Neuronal stem cell (in vitro differentiated cells): ENCODE data around the gene KRT38.

Source experiments
- DNase-seq: peaks from one replicate; pipeline ENCODE4 v3.0.0-alpha.2; 2013; ENCODE audit warnings: low spot score
- H2AFZ ChIP-seq: one replicate; pipeline ENCODE4 v1.6.1; 2013; ENCODE audit warnings: mild to moderate bottlenecking, low read length, inconsistent platforms
- H2AK5ac ChIP-seq: 2 replicates; pipeline ENCODE4 v1.6.1; 2013; ENCODE audit warnings: low read depth, mild to moderate bottlenecking, inconsistent platforms, low read length, moderate library complexity, mixed read lengths
- H2BK120ac ChIP-seq: 2 replicates; pipeline ENCODE4 v1.6.1; 2013; ENCODE audit warnings: low read depth, mild to moderate bottlenecking, inconsistent platforms, low read length, moderate library complexity, mixed read lengths
- H2BK12ac ChIP-seq: one replicate; pipeline ENCODE4 v1.6.1; 2013; ENCODE audit warnings: low read length, inconsistent platforms
- H2BK15ac ChIP-seq: 2 replicates; pipeline ENCODE4 v1.6.1; 2013; ENCODE audit warnings: mild to moderate bottlenecking, low read length, inconsistent platforms, mixed read lengths
- H2BK5ac ChIP-seq: one replicate; pipeline ENCODE4 v1.6.1; 2013; ENCODE audit warnings: inconsistent platforms, mild to moderate bottlenecking, low read length, moderate library complexity
- H3K14ac ChIP-seq: one replicate; pipeline ENCODE4 v1.6.1; 2013; ENCODE audit warnings: low read length, inconsistent platforms
- H3K18ac ChIP-seq: 2 replicates; pipeline ENCODE4 v1.6.1; 2013; ENCODE audit warnings: low read length, inconsistent platforms
- H3K23ac ChIP-seq: 2 replicates; pipeline ENCODE4 v1.6.1; 2013; ENCODE audit warnings: low read depth, mild to moderate bottlenecking, mixed read lengths, low read length, inconsistent platforms; ENCODE audit not compliant: poor library complexity
- H3K27ac ChIP-seq: replicated peaks from 3 replicates; pipeline ENCODE4 v1.5.1; 2013; ENCODE audit warnings: low read length, inconsistent platforms
- H3K27me3 ChIP-seq, 3 experiments: 2 replicates each; pipeline ENCODE4 v1.6.1; 2013; ENCODE audit warnings: low read length in 3 of 3, mild to moderate bottlenecking in 2 of 3, inconsistent platforms in 1 of 3, low read depth in 1 of 3, mixed read lengths in 1 of 3, moderate library complexity in 1 of 3; ENCODE audit not compliant: control insufficient read depth in 3 of 3, insufficient read depth in 3 of 3
- H3K36me3 ChIP-seq, 2 donors: replicated peaks in 1 of 2; 2 replicates each; pipeline ENCODE4 v1.6.1; 2013; ENCODE audit warnings: low read length in 2 of 2; ENCODE audit not compliant: control insufficient read depth in 2 of 2, insufficient read depth in 2 of 2
- H3K4ac ChIP-seq: 2 replicates; pipeline ENCODE4 v1.6.1; 2013; ENCODE audit warnings: inconsistent platforms, mild to moderate bottlenecking, low read length, moderate library complexity
- H3K4me1 ChIP-seq, 2 donors: 1 replicate in 1 of 2; 2 replicates in 1 of 2; pipeline ENCODE4 v1.6.1; 2013; ENCODE audit warnings: low read length in 2 of 2, low read depth in 1 of 2; ENCODE audit not compliant: control insufficient read depth in 2 of 2, insufficient read depth in 1 of 2
- H3K4me2 ChIP-seq: one replicate; pipeline ENCODE4 v1.6.1; 2013; ENCODE audit warnings: mild to moderate bottlenecking, low read length, inconsistent platforms; ENCODE audit not compliant: insufficient read depth, poor library complexity, severe bottlenecking
- H3K4me3 ChIP-seq, 2 donors: 2 replicates each; pipeline ENCODE4 v1.5.1; 2013; ENCODE audit warnings: low read length in 2 of 2, mild to moderate bottlenecking in 2 of 2, inconsistent platforms in 1 of 2, moderate library complexity in 1 of 2
- H3K79me1 ChIP-seq: one replicate; pipeline ENCODE4 v1.6.1; 2013; ENCODE audit warnings: low read depth, mild to moderate bottlenecking, inconsistent platforms, low read length, moderate library complexity
- H3K9ac ChIP-seq: one replicate; pipeline ENCODE4 v1.6.1; 2013; ENCODE audit warnings: mild to moderate bottlenecking, low read depth, low read length, inconsistent platforms; ENCODE audit not compliant: poor library complexity
- H3K9me3 ChIP-seq, 2 donors: replicated peaks in 1 of 2; 2 replicates each; pipeline versions ENCODE3 to v1.6.1; 2013; ENCODE audit warnings: low read length in 2 of 2, mild to moderate bottlenecking in 2 of 2, inconsistent platforms in 1 of 2, low read depth in 1 of 2, mixed read lengths in 1 of 2, moderate library complexity in 1 of 2; ENCODE audit not compliant: control insufficient read depth in 2 of 2, insufficient read depth in 1 of 2
- H4K8ac ChIP-seq: one replicate; pipeline ENCODE4 v1.6.1; 2013; ENCODE audit warnings: low read depth, mild to moderate bottlenecking, inconsistent platforms, low read length, moderate library complexity
- H4K91ac ChIP-seq: one replicate; pipeline ENCODE4 v1.6.1; 2013; ENCODE audit warnings: low read length, low read depth, mild to moderate bottlenecking, inconsistent platforms; ENCODE audit not compliant: poor library complexity
- WGBS, 2 donors: extraction: QIAGEN DNeasy Blood & Tissue Kit; methylation state at CpG; one replicate each; pipeline ENCODE4 v1.1.7; 2013; ENCODE audit warnings: missing lambda C conversion rate in 2 of 2, mixed read lengths in 1 of 2; ENCODE audit not compliant: insufficient read length in 2 of 2, insufficient replicate concordance in 1 of 2; ENCODE audit errors: extremely low coverage in 2 of 2; 5-methylcytosine and 5-hydroxymethylcytosine counted together

The KRT38 gene

DNA sequence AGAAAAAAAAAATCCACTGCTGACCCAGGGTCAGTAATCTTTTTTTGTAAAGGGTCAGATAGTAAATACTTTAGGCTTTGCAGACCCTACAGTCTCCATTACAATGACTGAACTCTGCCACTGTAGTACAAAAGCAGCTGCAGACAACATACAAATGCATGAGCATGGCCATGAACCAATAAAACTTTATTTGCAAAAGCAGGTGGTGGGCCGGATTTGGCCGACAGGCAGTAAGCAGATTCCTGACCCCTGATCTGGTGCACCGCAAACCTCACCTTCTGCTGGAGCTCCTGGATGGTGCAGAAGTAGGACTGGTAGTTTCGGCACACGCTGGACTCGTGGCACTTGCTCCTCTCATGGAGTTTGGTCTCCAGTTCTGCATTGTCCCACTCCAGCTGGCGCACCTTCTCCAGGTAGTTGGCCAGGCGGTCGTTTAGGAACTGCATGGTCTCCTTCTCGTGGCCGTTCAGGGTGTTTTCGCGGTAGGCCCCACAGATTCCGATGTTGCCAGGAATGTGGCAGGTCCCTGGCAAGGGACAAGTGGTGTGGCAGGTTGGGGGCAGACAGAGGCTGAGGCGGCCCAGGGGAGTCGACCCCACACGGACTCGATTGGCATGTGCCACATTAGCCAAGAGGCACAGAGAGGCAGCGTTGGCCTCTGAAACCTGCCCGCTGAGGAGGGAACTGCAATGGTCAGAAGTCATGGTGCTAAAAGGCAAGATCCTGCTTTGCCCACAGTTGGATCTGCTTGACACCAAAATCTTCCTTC lies 29.5 kb downstream of the KRT38 start:
- no peak overlapping the region for H2AK5ac ChIP-seq
- no peaks in the 10 kb centered on the region for H3K36me3 ChIP-seq
- no peak overlapping the region for H2BK120ac ChIP-seq
- H3K4me1 ChIP-seq = peaks cover 0 to 6% of the 10 kb centered on the region in 2 donors
- no peak overlapping the region for H3K14ac ChIP-seq
- peak overlapping the region; percentile 5 for H3K9ac ChIP-seq
- no peak overlapping the region for H4K8ac ChIP-seq
- no peak overlapping the region for H2AFZ ChIP-seq
- WGBS, 2 donors = no CpG with 5 or more reads among the region's 20 CpGs
- H3K27ac ChIP-seq = no peak overlapping the region
- H2BK12ac ChIP-seq = no peak overlapping the region
- no peak overlapping the region for H2BK5ac ChIP-seq
- no peak overlapping the region for H3K23ac ChIP-seq
- H3K27me3 ChIP-seq = no peaks in the 10 kb centered on the region
- no peaks in the 10 kb centered on the region for H3K9me3 ChIP-seq
- no peak overlapping the region for H3K18ac ChIP-seq
- H2BK15ac ChIP-seq = no peak overlapping the region
- no peaks in the 10 kb centered on the region for H3K79me1 ChIP-seq
- peak overlapping the region in 1 of 2 donors; percentile 12 for H3K4me3 ChIP-seq
- H3K4me2 ChIP-seq = no peak overlapping the region
- DNase-seq = no peak
- no peak overlapping the region for H3K4ac ChIP-seq
- H4K91ac ChIP-seq = no peak overlapping the region

DNA sequence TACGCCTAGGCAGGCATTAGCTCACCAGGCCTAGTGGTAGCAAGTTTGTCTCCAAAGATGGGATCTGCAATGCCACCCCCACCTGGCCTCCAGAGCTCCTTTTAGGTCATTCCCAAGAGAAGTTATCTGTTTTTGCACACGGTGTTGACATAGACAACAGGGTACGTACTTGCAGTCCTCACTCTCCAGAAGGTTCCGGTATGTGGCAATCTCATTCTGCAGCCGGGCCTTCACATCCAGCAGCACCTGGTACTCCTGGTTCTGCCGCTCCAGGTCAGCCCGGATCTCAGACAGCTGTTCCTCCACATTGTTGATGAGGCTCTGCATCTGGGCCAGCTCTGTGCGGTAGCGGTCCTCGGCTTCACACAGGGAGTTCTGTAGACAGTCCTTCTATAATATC lies 33.6 kb downstream of the KRT38 start:
- no peak overlapping the region for H4K91ac ChIP-seq
- no peak overlapping the region for H2BK5ac ChIP-seq
- no peak overlapping the region for H3K9ac ChIP-seq
- H3K4me1 ChIP-seq = peaks cover 0 to 2% of the 10 kb centered on the region in 2 donors
- no peak overlapping the region for H3K18ac ChIP-seq
- H3K27me3 ChIP-seq = no peaks in the 10 kb centered on the region
- H3K36me3 ChIP-seq = no peaks in the 10 kb centered on the region
- no peak overlapping the region for H2BK12ac ChIP-seq
- H2BK15ac ChIP-seq = no peak overlapping the region
- H3K4ac ChIP-seq = no peak overlapping the region
- no peak overlapping the region for H2AFZ ChIP-seq
- H2BK120ac ChIP-seq = no peak overlapping the region
- no peak overlapping the region for H3K4me2 ChIP-seq
- no peak overlapping the region for H3K4me3 ChIP-seq
- H2AK5ac ChIP-seq = no peak overlapping the region
- H3K9me3 ChIP-seq = no peaks in the 10 kb centered on the region
- no peak overlapping the region for H4K8ac ChIP-seq
- no peak overlapping the region for H3K27ac ChIP-seq
- no peak for DNase-seq
- no peaks in the 10 kb centered on the region for H3K79me1 ChIP-seq
- no CpG with 5 or more reads among the region's 10 CpGs for WGBS, 2 donors
- no peak overlapping the region for H3K14ac ChIP-seq
- H3K23ac ChIP-seq = no peak overlapping the region

DNA sequence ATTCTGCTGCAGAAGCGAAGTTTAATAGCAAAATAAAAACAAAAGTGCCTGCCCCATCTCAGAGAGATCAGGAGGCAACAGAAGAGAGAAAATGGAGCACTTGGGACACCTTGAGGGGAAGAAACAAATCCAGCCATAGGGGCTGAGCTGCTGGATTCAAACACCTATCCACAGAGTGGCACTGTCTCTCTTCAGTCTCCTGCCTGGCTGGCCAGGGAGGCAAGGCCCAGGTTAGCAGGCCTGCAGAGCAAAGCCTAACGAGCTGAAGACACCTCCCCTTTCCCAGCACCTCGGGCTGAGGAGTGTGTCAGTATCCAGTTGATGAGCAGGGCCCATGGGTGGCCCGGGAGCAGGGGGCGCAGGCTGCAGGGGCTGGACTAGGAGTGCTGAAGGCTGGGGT lies 34.6 kb downstream of the KRT38 start:
- H2AFZ ChIP-seq = no peak overlapping the region
- H2BK120ac ChIP-seq = no peak overlapping the region
- no peak overlapping the region for H3K27ac ChIP-seq
- WGBS, 2 donors = no CpG with 5 or more reads among the region's 5 CpGs
- no peak overlapping the region for H3K23ac ChIP-seq
- no peaks in the 10 kb centered on the region for H3K9me3 ChIP-seq
- H4K8ac ChIP-seq = no peak overlapping the region
- no peak for DNase-seq
- H3K4me3 ChIP-seq = no peak overlapping the region
- H3K27me3 ChIP-seq = no peaks in the 10 kb centered on the region
- no peak overlapping the region for H2AK5ac ChIP-seq
- H3K79me1 ChIP-seq = no peaks in the 10 kb centered on the region
- no peak overlapping the region for H2BK12ac ChIP-seq
- peaks cover 0 to 2% of the 10 kb centered on the region in 2 donors for H3K4me1 ChIP-seq
- H3K9ac ChIP-seq = no peak overlapping the region
- H4K91ac ChIP-seq = no peak overlapping the region
- no peak overlapping the region for H2BK5ac ChIP-seq
- no peak overlapping the region for H3K14ac ChIP-seq
- no peaks in the 10 kb centered on the region for H3K36me3 ChIP-seq
- no peak overlapping the region for H2BK15ac ChIP-seq
- peak overlapping the region; percentile 80 for H3K18ac ChIP-seq
- no peak overlapping the region for H3K4ac ChIP-seq
- H3K4me2 ChIP-seq = no peak overlapping the region

- no CpG with 5 or more reads among the region's 7 CpGs for WGBS, 2 donors
- Histone ChIP-seq H3K4me3 (no peak overlapping the region), H3K4me1 (peaks cover 0 to 2% of the 10 kb centered on the region in 2 donors), H3K27me3 (no peaks in the 10 kb centered on the region), H3K23ac (no peak overlapping the region), H3K14ac (no peak overlapping the region), H2BK12ac (no peak overlapping the region), H2AK5ac (no peak overlapping the region), H3K9ac (no peak overlapping the region), H2AFZ (no peak overlapping the region), H3K36me3 (no peaks in the 10 kb centered on the region), H3K4ac (no peak overlapping the region), H2BK5ac (no peak overlapping the region), H3K27ac (no peak overlapping the region), H3K9me3 (no peaks in the 10 kb centered on the region), H2BK15ac (no peak overlapping the region), H3K79me1 (no peaks in the 10 kb centered on the region), H3K4me2 (no peak overlapping the region), H4K8ac (no peak overlapping the region), H3K18ac (no peak overlapping the region), H2BK120ac (no peak overlapping the region), H4K91ac (no peak overlapping the region)
- DNase-seq = no peak
These were observed 36.6 kb downstream of the KRT38 start for GRCh38 chr17:41404024-41404671.
